ENCODE results near the gene GPBP1L1. TPM values are rescaled to one million over a fixed set of nuclear protein-coding genes. Genes with fewer than 3 reads are reported as not detected.

Gene GPBP1L1
- total and polyA plus RNA-seq, 9 of the 15 experiments (the other 6 are each of a cell fraction or from before 2014, with no cell fraction given) = 86.0 to 216 (median 138) TPM

GRCh38 chr1:45722809-45723208 is 36.5 kb upstream of the GPBP1L1 start (continued):
- TF ChIP-seq CEBPG (CRISPR knock-in tag; IDR thresholded peaks at IDR 0.05) = peak; percentile 86
- peak; percentile 93 to 97 for TF ChIP-seq CEBPG (tag; conservative IDR thresholded peaks at IDR 0.05 in 1 of 2, IDR thresholded peaks at IDR 0.05 in 1 of 2)
- no peak for TF ChIP-seq ZBTB8A (IDR thresholded peaks at IDR 0.05; ENCODE audit: partially characterized antibody)
- peak; percentile 24 for TF ChIP-seq MEIS2 (IDR thresholded peaks at IDR 0.05; ENCODE audit: partially characterized antibody)
- peak; percentile 11; the same call in 1 of the 2 replicates for TF ChIP-seq RFX1 (IDR thresholded peaks at IDR 0.05)
- peak; percentile 32; the same call in 1 of the 2 replicates for TF ChIP-seq C11orf30 (IDR thresholded peaks at IDR 0.05; ENCODE audit: low read depth)
- TF ChIP-seq SMARCA4 (IDR thresholded peaks at IDR 0.05) = peak; percentile 60; the same call in 1 of the 2 replicates
- no peak for TF ChIP-seq ZZZ3 (IDR thresholded peaks at IDR 0.05)
- TF ChIP-seq ADNP (tag; IDR thresholded peaks at IDR 0.05) = no peak
- TF ChIP-seq MYNN (IDR thresholded peaks at IDR 0.05) = no peak
- no peak for TF ChIP-seq MYNN (CRISPR knock-in tag; IDR thresholded peaks at IDR 0.05)
- no peak for TF ChIP-seq MGA (IDR thresholded peaks at IDR 0.05)
- no peak for TF ChIP-seq XRCC5 (IDR thresholded peaks at IDR 0.05; ENCODE audit: low read depth, low read length)
- peak; percentile 31; the same call in 1 of the 2 replicates for TF ChIP-seq MAFG (tag; conservative IDR thresholded peaks at IDR 0.05)
- TF ChIP-seq NUFIP1 (IDR thresholded peaks at IDR 0.05; ENCODE audit: partially characterized antibody) = no peak
- TF ChIP-seq ATF3 (IDR thresholded peaks at IDR 0.05) = peak; percentile 88
- no peak for TF ChIP-seq ATF3 (CRISPR knock-in tag; conservative IDR thresholded peaks at IDR 0.05)
- TF ChIP-seq HMBOX1 (IDR thresholded peaks at IDR 0.05) = peak; percentile 51; the same call in 1 of the 2 replicates

Data from K562 (cell line).